ENCODE measurements around the gene GNG11.
"Not testable (repeated sequence)": the region's sequence is repeated elsewhere in the genome, so short reads cannot be mapped to it uniquely, and the experiment has no call there.

The GNG11 gene

DNA sequence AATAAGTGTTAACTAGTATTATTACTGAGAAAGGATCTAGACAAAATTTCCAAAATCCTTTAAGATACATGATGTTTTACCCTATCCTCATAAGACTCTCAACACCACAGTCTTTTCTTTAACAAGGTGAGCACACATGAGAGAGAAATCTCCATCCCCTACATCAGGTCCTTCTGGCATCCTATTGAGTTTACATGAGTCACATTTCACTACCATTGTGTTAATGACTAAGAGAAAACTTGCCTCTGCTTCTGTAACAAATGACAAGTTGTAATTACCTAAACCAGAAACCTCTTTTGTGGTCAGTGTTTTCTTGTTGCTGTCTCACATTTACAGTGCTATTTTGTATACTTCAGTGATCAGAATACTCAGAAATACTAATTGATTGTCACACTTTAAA is 9.9 kb upstream of the GNG11 start:
- not testable (repeated sequence) for DNase-seq (ENCODE audit: low read depth)

DNA sequence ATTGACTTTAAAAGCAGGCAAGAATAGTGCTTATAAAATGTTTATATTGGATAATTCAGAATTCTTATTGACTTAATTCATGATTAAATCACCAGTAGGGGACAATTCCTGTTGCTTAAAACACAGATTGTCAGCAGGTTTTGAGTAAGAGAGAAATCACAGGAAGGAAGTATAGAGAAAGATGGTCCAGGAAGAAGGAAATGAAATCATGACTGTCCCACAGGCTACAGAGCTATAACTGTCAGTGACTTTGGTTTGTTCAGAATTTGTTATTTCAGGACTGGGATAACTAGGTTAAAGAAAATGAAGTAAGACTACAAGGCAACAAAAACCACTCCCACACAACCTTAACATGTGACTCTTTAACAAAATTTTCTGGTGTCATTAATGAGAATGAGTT is 8.3 kb upstream of the GNG11 start:
- DNase-seq (ENCODE audit: low read depth): no peak

DNA sequence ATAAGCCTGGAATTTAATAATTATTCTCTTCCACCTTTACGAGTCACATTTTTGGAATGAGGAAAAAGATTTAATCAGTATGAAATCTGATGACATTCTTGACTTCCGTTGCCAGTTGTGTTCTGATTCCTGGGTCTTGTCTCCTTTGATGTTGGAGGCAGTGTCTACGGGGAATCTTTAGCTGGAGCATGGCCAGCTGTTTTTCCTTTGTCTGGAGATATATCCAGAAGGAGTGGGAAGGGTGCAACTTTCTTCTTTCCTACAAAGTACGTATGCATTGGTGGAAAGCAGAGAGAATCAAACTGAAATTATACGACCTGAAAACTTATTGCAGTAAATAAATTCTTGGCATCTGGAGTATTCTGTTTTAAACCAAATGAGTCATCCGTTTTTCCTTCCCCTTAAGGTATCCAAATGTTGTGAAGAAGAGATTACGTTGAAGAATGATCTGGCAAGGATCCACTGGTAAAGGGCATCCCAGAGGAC is 6.9 kb upstream of the GNG11 start:
- DNase-seq (ENCODE audit: low read depth): no peak

DNA sequence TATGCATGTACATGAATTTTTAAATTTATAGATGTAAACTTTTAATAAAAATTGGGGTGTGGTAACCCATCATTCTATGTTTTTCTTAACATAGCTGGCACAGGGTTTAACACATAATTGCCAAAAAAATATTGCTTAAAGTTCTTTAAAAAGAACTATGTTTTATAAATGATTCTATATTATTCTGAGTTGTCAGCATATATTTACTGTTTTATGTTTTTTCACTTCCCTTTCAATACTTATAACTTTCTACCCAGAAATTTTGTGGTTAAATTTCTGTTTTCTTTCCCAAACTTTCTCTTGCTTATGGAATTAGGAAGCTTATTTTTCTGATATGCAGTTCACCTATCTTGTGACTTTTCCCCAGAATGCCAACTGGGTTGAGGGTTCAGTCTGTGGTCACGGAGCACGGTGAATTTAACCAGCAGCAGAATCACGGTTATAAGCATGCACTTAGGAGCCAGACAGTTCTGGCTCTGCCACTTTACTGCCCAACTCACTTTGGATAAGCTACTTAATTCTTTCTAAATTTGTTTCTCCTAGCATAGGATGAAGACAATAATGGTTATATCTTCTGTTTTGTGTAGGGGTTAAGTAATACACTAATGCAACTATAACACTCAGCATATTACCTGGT is 6.2 kb upstream of the GNG11 start:
- DNase-seq (ENCODE audit: low read depth): not testable (repeated sequence)

DNA sequence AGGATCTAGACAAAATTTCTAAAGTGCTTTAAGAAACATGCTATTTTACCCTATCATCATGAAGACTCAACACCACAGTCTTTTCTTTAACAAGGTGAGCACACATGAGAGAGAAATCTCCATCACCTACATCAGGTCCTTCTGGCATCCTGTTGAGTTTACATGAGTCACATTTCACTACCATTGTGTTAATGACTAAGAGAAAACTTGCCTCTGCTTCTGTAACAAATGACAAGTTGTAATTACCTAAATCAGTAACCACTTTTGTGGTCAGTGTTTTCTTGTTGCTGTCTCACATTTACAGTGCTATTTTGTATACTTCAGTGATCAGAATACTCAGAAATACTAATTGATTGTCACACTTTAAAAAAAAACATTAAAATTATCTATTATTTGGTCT is 5.6 kb upstream of the GNG11 start:
- DNase-seq (ENCODE audit: low read depth): not testable (repeated sequence)

DNA sequence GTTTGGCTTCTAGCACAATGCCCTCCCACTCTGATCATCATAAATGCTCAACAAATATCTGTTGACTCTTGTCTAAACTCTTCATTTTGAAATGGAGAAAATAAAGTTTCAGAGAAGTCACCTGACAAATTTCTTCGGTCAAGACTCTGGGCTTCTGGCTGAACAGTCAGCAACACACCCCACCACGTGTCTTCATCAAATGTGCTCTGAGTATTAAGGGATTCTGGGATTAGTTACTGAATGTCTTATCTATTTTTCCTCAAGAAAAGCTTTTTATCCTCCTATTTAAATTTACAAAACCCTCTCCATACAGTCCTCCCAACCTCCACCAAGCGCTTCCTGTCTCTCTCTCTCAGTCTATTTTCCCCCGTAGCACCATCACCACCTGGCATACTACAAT is 5.2 kb upstream of the GNG11 start:
- DNase-seq (ENCODE audit: low read depth): not testable (repeated sequence)

DNA sequence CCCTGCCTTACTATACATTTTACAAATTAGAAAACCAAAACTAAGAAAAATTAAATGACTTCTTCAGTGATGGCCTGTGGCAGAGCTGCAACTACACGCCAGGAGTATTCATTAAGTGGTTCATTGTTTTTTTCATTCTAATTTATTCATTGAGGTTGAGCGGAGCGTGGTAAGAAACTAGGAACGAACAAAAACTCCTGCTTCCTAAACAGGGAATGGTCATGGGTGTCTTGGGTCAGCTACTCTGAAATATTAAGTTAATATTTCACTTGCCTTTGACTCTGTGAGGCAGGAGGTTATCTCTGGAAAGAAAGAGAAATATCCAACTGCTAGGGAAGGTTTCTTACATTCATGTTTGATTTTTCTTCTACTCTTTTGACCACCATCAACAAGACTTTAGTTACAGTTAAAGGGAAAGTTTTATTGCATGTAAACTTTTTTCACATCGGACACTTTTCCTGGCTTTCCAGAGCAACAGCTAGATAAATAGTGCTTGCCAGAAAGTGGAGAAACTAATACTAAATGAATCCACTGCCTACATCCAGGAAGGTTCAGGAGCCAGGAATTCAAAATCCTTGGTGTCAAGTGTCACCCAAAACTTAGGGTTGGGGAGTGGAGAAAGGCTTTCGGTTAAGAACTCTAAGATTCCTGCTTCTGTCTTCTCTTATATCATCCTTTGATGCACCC is 896 bp upstream of the GNG11 start:
- DNase-seq (ENCODE audit: low read depth): no peak

DNA sequence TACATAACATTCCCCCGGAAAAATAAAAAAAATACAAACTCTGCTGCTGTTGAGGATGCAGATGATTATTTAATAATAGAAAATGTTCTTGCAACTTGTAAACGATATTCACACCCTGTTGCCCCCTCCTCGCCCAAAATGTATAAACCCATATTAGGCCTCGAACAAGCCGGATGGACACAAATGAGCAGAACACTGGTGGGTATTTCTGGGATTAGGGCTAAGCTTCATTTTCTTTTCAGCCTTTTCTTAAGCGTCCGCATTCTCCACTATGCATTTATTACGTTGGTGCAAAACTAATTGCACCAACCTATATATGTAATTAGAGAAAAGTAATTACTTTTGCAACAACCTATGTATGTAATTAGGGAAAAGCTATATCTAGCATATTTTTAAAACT is 349 bp upstream of the GNG11 start:
- DNase-seq (ENCODE audit: low read depth): no peak

DNA sequence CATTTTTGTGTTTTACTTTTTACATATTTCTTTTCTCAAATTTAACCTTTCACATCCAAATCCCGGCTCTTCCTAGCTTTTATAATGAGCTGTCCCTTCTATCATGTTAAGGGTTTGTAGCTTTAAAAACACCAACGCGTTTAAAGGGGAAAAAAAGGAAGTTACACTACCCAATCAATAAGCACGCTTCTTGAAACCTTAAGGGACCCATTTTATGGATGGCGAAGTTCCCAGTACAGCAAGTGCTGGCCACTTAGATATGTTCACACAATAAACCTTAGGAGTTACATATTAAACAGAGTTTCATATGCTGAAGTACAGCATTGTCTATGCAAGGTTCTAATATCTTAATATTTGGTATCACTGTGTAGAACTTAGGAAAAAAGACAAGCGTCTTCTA is 1.8 kb downstream of the GNG11 start:
- DNase-seq (ENCODE audit: low read depth): no peak

DNA sequence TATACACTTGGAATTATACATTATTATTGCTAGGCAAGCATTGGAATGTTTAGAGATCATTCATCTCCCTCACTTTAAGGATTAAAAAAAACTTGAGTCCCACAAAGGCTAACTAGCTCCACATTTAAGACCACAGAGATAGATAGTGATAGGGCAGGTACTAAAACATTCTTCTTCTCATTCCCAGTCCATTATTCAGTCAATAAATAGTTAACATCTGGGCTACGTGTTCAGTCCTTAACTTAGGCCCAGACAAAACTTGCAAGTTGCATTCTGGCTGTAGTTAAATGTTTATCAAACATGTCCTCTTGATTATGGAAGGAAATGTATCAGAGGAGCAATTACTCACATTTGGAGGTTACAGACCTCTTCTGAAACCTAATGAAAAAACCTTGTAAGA is 2.4 kb downstream of the GNG11 start:
- no peak for DNase-seq (ENCODE audit: low read depth)

DNA sequence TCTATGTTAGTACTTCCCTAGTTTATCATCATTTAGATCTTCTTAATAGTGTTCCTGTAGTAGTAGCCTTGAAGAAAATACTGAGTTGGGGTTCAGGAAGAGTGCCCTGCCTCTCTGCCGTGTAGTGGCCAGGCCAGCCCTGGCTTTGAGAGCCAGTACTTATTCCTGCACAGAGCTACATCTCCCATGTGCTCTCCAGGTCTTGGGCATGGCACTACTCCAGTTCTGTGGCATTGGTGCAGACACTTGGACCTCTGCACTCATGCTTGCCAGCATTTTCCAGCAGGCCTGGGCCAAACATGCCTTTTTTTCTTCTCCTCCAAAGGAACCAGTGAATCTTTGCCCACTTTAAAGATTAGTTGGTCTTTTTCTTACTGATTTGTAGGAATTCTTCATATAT is 5.3 kb downstream of the GNG11 start:
- no peak for DNase-seq (ENCODE audit: low read depth)

DNA sequence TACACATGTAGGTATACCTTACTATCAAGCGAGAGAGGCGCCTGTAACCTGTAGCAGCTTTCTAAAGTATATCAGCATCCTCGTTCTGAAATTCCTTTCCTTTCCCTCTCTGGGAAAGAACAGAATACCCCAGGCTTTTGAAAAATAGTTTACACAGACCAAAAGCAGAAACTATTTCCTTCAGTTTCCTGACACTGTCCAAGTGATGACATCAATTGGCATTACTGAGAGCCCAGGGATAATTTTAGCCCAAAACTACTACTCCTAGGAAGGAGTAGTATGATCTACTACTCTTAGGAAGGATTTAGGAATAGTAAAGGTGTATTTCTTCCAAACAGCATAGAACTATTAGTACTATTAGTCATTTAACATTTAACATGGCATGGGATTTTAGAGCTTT is 6.0 kb downstream of the GNG11 start:
- DNase-seq (ENCODE audit: low read depth): no peak

DNA sequence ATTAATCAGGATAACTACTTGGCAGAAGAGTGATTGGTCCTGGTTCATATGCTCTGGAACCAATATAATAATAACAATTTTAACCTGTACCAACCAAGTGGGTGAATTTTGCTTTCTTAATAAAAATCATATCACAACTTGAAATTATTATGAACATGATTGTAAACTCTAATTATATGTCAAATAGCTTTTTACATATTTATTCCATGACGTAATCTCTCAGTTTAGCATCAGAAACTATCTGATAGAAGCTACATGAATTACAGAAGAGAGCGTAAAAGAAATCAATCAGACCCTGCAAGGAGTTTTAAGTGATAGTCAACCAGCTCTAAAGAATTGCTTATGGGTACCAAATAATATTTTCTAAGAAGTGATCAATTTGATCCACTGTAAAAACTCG is 10.1 kb downstream of the GNG11 start:
- DNase-seq (ENCODE audit: low read depth): no peak

DNA sequence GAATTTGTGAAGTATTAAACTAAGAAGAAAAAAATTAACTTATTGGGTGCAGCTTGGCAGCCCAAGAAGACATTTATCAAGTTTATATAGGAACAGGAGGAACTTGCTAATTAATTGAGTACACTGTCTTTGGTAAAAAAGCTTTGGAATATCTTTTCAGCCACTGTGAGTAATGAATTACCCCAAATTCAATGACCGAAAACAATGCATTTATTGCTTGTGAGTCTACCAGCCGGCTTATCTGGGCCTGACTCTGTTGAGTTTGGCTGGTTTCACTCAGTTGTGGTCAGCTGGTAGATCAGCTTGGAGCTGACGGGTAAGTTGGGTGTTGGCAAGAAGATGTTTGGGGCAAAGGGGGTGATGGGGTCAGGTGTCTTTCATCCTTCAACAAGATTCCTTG is 11.6 kb downstream of the GNG11 start:
- DNase-seq (ENCODE audit: low read depth): no peak

DNA sequence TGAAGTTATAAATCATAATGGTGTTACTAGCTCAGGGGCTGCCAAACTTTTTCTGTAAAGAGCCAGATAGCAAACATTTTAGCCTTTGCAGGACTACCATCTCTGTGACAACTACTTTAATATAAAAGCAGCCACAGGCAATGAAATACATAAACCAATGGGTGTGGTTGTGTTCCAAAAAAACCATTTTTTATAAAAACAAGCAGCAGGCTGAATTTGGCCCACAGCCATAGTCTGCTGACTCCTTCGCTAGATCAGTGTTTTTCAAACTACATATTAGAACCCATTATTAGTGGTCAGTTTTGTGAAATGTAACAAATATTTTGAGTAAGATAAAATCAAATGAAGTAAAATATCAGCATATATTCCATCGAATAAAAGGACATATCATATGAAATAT is 13.6 kb downstream of the GNG11 start:
- DNase-seq (ENCODE audit: low read depth): no peak

DNA sequence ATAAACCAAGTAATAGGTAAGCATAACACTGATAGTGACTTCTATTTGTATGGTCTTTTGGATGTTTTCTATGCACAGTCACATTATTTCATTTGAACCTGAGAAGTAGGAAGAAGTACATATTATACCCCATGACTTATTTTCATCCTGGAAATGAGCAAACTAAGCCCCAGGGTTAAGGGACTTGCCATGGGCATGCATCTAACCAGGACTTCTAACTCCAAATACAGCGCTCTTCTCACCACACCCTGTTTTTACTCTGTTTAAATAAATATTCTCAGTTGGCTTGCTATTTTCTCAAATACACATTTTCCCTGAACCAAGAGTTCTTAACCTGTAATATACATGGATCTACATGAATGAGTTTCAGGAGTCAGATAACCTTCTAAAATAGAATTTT is 16.3 kb downstream of the GNG11 start:
- no peak for DNase-seq (ENCODE audit: low read depth)

DNA sequence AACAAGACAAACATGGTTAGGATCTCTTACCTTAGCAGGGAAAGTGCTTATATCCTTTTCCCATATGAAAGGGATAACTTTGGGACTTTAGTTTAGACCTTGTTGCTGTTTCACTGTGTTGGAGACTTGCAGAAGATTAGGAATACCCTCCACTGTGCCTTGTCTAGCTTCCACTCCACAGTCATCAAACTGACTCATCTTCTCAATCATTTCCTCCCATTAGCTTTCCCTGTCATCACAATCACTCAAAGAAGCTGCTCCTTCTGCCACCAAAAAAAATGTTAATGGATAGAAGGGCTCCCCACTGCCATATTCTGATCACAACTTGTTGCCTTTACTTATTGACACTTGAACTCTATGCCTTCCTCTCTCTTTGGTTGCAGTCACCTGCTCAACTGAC is 16.8 kb downstream of the GNG11 start:
- DNase-seq (ENCODE audit: low read depth): no peak

DNA sequence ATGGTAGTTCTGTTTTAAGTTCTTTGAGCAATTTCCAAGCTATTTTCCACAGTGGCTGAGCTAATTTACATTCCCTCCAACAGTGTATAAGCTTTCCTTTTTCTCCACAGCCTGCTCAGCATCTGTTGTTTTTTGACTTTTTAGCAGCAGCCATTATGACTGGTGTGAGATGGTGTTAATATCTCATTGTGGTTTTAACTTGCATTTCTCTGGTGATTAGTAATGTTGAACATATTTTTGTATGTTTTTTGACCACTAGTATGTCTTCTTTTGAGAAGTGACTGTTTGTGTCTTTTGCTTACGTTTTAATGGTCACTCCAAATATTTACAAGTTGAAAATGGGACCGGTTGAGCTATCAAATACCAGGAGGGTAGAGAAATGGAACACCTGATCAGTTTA is 20.4 kb downstream of the GNG11 start:
- no peak for DNase-seq (ENCODE audit: low read depth)

DNA sequence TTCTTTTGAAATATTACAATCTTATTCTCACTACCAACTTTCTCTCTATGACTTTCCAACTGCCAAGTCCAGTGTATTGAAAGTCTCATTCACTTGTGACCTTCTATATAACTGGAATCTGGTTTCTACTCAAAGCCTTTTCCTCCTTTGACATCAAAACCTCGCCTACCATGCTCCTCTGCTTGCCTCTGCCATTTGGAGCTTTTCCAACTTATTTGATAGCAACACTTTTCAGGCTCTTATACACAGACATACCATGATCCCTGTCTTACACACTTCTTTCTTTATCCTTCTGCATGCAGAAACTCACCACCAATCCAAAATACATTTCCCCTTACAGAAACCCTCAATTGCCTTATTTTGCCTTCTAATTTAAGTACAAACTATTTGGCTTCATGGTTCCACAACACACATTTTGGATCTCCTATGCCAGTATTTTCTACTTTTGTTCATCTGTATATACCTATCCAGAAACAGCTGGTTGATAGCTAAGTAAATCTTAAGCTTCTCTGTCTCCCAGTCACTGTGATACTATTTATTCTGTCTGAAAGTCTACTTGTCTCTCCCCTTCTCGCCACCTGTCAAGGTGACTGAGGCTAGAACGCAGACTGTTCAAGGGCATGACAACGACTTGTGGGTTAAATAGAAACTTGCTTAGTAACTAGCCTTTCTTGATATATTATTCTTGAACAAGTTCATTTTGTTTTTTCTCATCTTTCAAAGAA is 22.4 kb downstream of the GNG11 start:
- DNase-seq (ENCODE audit: low read depth): no peak

DNA sequence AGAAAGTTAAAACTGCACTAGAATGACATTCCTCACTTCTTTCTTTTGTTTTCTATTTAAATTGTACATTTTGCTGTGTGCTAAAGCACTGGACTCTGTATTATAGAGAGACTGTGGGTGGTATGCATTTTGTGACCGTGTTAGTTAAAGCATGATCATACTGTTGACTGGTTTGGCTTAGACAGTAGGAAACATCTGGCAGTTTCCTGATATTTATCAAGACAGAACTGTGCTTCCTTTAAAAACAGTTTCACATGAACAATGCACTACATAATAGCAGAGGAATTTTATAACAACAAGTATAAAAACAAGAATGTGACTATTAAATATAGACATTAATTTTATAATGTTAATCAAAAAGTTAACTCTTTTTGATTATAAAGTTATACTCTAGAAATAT is 23.1 kb downstream of the GNG11 start:
- DNase-seq (ENCODE audit: low read depth): no peak

DNA sequence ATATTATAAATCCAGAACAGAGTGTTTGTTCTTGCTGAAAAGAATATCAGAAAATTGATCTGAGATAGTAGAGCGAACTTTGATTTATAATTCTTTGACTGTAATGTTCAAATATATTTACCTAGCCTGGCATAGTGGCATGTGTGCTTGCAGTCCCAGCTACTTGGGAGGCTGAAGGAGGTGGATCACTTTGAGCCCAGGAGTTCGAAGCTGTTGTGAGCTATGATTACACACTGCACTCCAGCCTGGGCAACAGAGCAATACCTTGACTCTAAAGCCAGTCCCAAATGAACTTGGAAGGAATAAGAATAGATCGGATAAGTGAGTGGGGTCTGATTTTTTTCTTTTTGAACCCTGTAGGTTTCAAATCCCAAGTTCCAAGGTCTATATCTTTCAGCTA is 23.5 kb downstream of the GNG11 start:
- DNase-seq (ENCODE audit: low read depth): no peak

DNA sequence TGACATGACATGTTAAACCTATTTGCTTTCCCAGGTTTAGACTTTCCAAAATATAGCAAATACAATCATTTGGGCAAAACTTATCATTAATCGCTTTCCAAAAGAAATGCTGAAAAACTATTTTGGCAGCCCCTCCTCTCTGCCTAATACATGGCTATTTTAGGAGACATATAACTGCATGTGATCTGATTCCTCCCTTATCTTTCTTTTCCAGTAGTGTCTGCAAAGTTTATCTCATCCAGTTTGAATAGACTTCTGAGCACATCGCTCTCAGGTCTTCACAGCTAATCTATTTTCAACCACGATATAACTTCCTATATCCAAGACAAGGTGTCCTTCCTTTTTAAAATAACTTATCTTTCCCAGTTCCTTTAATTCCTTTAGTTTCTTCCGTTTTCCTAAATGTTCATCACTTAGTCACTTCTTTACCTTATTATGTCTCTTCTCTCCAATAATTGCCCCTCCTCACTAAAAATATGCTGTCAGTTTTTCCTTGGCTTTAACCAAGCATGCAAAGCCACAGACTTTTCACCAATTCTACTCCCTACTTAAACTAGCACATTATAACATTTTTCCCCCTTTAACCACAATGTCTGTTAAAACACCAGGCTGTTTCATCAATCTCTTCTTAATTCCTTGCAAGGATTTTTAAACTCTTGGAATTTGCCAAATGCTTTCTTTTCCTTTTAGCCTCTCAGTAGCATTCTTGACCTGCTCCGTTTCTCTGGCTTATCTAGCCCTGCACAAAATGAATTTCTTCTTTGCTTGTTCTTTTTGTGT is 24.4 kb downstream of the GNG11 start:
- DNase-seq (ENCODE audit: low read depth): no peak

DNA sequence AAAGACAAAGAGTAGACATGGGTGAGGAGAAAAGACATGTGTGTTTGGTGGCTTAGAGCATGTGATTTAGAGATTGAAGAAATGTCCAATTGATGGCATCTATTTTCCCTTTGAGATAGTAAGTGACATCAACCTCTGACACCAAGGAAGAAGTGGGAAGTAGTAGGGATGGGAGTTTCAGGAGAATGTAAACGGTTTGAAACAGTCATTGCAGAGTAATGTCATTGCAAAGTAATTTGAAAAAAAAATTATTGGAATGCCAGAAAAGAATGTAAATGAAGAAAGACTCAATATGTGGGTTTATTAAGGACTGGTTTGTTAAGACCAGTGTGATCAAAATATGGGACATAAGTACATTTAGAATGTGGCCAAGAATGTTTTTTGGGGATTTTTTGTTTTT is 26.6 kb downstream of the GNG11 start:
- no peak for DNase-seq (ENCODE audit: low read depth)
